Fibroblast of the aortic adventitia (primary cell): ENCODE measurements around the gene ATXN7. TPM values are rescaled to one million over a fixed set of nuclear protein-coding genes. Genes with fewer than 3 reads are reported as not detected.

Experiments used
- DNase-seq: peaks from one replicate; pipeline ENCODE4 v3.0.0-alpha.2; 2010; ENCODE audit warnings: low read depth
- H3K4me3 ChIP-seq: 2 replicates; pipeline ENCODE4 v1.5.1; 2011; ENCODE audit warnings: low read depth, mild to moderate bottlenecking, control low read depth, low read length, moderate library complexity
- CTCF ChIP-seq: IDR thresholded peaks from 2 replicates; pipeline ENCODE4 v1.5.1; 2011; ENCODE audit warnings: mild to moderate bottlenecking, low read length, control low read depth, inconsistent platforms; ENCODE audit not compliant: insufficient read depth
- total RNA-seq: library from RNA; depleted of rRNA; stranded (reverse); fragments of >200 nt; gene quantifications from 2 replicates; pipeline ENCODE4 v1.2.3, GENCODE V29; 2012; ENCODE audit warnings: low replicate concordance

ATXN7 gene
- total RNA-seq, 1 donor = 21.0 TPM

GRCh38 chr3:63851287-63851686, 12.4 kb upstream of the ATXN7 start:
- no peak overlapping the region for H3K4me3 ChIP-seq
- no peak for TF ChIP-seq CTCF
- DNase-seq = no peak

- no peak overlapping the region for H3K4me3 ChIP-seq
- no peak for TF ChIP-seq CTCF
- no peak for DNase-seq
Measured at GRCh38 chr3:63853106-63853505, 10.6 kb upstream of the ATXN7 start.

- TF ChIP-seq CTCF = no peak
Measured at GRCh38 chr3:63855333-63855940, 8.2 kb upstream of the ATXN7 start.

DNA sequence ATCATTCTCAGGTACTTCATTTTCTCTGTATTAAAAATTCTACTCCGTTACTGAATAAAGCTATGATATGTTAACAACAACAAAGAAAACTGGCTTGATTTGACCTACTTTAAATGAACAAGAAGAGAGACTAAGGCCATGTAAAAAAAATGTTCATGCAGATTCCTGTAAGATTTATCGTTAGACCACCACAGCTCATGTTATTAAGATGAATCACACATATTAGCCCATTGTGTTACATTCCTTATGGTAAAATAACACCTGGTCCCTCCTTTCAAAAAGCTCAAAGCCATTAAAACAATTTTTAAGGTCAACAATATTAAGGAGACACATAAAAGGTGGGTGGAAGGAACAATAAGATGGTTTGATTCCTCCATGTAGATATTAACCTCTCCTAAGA, 6.4 kb upstream of the ATXN7 start:
- no peak for DNase-seq
- no peak for TF ChIP-seq CTCF
- no peak overlapping the region for H3K4me3 ChIP-seq

More at GRCh38 chr3:63855333-63855940, 8.2 kb upstream of the ATXN7 start:
- H3K4me3 ChIP-seq = no peak overlapping the region
- DNase-seq = no peak

GRCh38 chr3:63860776-63861175, 2.9 kb upstream of the ATXN7 start:
- H3K4me3 ChIP-seq = no peak overlapping the region
- no peak for DNase-seq
- TF ChIP-seq CTCF = no peak

- no peak for TF ChIP-seq CTCF
- no peak overlapping the region for H3K4me3 ChIP-seq
- no peak for DNase-seq
Measured at GRCh38 chr3:63861306-63861705, 2.4 kb upstream of the ATXN7 start.

DNA sequence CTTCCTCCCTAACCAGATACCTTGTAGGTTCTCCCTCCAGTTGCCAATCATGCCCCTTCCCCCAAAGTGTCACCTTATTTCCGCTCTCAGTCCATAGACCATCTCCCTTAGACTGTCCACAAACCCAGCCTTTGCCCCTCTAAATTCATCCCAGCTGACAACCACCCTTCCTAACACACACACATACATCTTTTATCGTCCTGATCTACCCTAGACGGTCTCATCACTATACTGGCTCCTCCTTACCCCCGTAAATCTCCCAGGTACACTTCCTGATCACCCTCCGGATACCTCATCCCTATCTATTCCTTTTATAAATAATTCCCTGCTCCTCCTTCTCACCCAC, 890 bp upstream of the ATXN7 start:
- no peak for TF ChIP-seq CTCF
- peak overlapping the region; percentile 83 for H3K4me3 ChIP-seq
- DNase-seq = no peak
